GM19467 (cell line): ENCODE results near the gene COL11A2.

Experiments
- ATAC-seq: cut with Tn5 transposase; IDR thresholded peaks from one replicate; pipeline ENCODE4 v1.9.1; 2021; ENCODE audit warnings: mild to moderate bottlenecking, moderate library complexity; ENCODE audit not compliant: unreplicated experiment

The COL11A2 gene

GRCh38 chr6:33120001-33120400, 72.3 kb downstream of the COL11A2 start:
- ATAC-seq: no peak

DNA sequence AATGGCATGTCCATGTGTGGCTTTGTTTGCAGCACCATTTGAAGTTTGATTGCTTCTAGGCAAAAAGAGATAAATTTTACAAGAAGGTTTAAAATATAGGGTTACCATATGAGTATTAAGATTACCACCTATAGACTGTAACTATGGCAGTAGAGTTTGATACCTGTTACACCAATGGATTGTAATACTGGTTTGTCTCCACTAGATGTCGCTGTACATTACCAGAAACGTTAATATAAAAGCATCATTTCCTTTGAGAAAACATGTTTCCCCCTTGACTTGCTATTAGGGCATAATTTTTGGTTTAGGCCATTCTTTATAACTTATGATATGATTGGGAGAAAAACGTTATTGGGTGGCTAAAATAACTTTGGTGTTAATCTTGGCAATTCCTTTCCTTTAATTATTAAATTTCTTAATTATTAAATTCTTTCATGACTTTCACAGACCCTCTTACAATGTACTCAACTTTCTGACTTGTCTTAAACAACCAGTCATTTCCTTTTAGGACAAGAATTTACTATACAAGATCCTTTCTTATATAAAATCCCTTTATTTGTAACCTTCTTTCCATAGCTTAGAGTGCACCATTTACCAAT, 73.6 kb downstream of the COL11A2 start:
- ATAC-seq: no peak

DNA sequence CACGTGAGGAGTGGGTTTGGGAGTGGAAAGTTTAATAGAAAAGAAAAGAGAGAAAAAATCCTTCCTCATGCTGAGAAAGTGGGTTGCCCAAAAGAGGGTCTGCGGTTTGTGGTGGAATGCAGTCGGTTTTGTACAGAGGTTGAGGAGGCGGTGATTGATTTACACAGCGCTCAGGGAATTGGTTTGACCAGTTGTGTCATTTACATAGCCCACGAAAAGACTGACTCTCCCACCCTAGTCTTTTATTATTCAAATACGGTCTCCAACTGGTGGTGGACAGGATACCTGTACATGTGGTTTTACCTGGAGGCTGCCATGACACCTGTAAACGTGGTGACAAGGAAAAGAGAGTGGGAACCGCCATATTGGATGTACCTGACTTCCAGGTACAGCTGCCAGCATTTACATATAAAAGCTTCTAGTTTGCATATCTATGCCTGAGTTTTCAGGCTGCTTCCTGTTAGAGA, 74.4 kb downstream of the COL11A2 start:
- no peak for ATAC-seq

DNA sequence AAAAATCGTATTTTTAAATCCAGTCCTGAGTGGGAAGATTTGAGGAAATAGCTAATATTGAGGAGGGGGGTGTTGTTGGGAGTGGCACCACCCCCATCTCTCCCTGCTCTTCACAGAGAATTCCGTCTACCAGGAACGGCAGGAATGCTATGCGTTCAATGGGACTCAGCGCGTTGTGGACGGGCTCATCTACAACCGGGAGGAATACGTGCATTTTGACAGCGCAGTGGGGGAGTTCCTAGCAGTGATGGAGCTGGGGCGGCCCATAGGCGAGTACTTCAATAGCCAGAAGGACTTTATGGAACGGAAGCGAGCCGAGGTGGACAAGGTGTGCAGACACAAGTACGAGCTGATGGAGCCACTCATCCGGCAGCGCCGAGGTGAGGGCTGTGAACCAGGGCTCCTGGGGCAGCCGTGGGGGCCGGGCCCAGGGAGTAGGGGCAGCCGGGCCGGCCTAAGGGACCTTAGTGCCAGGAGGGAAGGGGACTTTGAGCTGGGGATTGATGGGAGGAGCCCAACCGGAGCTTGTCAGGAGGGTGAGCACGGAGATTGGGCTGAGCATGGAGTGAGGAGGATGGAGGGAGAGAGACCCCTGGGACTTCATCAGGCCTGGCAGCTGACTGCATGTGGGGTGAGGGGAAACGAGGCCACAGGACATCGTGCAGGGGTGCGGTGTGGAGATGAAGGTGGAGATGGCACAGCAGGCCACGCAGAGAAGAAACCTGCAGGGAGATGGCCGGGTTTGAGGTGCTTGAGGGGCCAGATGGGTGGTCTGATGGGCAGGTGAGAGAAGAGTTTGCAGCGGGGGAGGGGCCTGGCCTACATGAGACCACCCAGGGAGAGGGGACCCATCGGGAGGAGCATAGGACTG, 75.2 kb downstream of the COL11A2 start:
- no peak for ATAC-seq

GRCh38 chr6:33116417-33116816, 75.8 kb downstream of the COL11A2 start:
- no peak for ATAC-seq

DNA sequence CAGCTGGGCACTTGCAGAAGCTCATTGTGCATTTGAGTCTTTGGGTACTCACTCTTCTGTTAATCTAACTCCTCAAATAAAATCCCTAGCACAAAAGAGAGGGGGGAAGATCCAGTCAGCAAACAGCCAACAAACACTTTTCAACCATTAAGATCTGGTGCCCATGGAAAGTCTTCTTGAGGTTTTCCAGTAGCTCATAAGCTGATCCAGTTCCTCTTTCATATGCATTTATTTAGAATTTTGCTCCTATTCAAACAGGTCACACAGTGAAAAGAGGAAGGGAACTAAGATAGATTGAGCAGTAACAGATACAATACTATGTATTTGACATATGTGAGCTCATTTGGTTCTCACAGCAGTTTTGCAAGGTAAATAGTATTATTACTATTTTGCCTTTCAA, 77.9 kb downstream of the COL11A2 start:
- no peak for ATAC-seq

DNA sequence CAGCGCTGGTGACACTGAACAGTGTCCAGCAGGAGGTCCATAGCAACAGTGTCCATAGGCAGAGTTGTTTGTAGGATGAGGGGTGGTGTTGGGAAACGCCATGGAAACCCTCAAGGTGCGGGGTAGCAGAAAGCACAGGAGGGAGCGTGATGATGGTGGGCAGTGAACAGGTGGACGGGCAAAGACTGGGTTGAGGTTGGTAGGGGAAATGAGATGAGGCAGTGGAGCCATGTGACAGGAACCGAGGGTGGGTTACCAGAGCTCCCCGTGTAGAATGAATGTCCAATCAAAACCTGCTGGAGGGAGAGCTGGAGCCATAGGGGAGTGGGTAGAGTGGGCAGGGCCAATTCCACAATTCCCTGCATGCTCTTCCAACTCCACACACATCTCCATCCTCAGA, 78.5 kb downstream of the COL11A2 start:
- ATAC-seq: no peak
